Epithelial cell of esophagus (primary cell): ENCODE measurements around the gene SMARCD3.
A peak's percentile ranks its signal among the peaks of the same experiment; 100 is the strongest.

Experiments
- DNase-seq: peaks from one replicate; pipeline ENCODE4 v3.0.0; 2010; ENCODE audit warnings: low read depth
- H3K4me3 ChIP-seq: 2 replicates; pipeline ENCODE4 v1.5.1; 2011; ENCODE audit warnings: mild to moderate bottlenecking, low read length, control low read depth
- TF ChIP-seq, protein P1 (sequence below): IDR thresholded peaks from 2 replicates; pipeline ENCODE4 v1.5.1; 2011; ENCODE audit warnings: low read depth, mild to moderate bottlenecking, low read length, control low read depth, inconsistent platforms; ENCODE audit not compliant: insufficient read depth; ENCODE audit errors: missing control alignments

SMARCD3 gene

GRCh38 chr7:151252961-151253711, 4.6 kb upstream of the SMARCD3 start:
- TF ChIP-seq, protein P1, sequence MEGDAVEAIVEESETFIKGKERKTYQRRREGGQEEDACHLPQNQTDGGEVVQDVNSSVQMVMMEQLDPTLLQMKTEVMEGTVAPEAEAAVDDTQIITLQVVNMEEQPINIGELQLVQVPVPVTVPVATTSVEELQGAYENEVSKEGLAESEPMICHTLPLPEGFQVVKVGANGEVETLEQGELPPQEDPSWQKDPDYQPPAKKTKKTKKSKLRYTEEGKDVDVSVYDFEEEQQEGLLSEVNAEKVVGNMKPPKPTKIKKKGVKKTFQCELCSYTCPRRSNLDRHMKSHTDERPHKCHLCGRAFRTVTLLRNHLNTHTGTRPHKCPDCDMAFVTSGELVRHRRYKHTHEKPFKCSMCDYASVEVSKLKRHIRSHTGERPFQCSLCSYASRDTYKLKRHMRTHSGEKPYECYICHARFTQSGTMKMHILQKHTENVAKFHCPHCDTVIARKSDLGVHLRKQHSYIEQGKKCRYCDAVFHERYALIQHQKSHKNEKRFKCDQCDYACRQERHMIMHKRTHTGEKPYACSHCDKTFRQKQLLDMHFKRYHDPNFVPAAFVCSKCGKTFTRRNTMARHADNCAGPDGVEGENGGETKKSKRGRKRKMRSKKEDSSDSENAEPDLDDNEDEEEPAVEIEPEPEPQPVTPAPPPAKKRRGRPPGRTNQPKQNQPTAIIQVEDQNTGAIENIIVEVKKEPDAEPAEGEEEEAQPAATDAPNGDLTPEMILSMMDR: no peak
- DNase-seq: no peak
- no peak overlapping the region for H3K4me3 ChIP-seq

- DNase-seq: no peak
- peak overlapping the region; percentile 53 for H3K4me3 ChIP-seq
- TF ChIP-seq, protein P1: no peak
These were observed 4.0 kb upstream of the SMARCD3 start for GRCh38 chr7:151252561-151252835.

DNA sequence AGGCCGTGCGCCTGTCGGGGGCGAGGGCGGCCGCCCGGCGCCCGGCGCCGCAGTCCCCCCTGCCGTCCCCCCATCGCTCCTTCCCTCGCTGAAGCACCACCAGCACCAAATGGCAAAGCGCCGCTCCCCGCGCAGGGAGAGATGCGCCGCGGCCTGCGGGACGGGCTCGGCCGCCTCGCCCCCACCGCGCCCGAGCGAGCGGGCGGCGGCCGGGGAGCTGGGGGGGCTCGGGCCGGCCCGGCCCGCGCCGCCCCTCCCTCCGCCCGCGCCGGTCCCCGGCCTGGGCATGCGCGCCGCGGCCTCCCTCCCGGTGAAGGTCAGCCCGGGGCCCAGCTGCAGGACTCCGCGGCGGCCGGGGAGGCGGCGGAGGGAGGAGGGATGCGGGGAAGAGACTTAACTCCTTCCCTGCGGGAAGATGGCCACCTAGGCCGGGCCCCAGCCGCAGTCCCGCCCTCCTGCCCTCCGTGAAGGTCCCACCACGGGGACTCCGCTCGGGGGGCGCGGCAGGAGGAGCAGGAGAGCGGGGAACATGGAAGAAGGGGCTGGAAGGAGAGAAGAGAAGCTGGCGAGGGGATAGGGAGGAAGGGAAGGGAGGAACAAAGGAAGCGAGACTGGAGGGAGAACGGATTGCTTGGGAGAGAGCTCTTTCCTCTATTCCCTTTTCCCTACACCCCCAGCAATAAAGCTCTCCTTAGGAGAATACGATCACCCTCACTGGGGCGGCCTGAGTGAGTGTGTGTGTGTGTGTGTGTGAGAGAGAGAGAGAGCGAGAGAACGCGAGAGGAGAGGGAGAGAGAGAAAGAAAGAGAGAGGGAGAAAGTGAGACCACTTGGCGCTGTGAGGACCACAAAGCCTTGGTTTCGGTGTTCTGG, 3.4 kb upstream of the SMARCD3 start:
- DNase-seq: peak; percentile 62
- H3K4me3 ChIP-seq: peak overlapping the region; percentile 53
- TF ChIP-seq, protein P1: no peak

- no peak for DNase-seq
- TF ChIP-seq, protein P1: no peak
- H3K4me3 ChIP-seq: peak overlapping the region; percentile 7
These were observed 2.8 kb upstream of the SMARCD3 start for GRCh38 chr7:151251328-151251688.

GRCh38 chr7:151250181-151251132, 2.0 kb upstream of the SMARCD3 start:
- TF ChIP-seq, protein P1: no peak
- DNase-seq: no peak
- H3K4me3 ChIP-seq: no peak overlapping the region

DNA sequence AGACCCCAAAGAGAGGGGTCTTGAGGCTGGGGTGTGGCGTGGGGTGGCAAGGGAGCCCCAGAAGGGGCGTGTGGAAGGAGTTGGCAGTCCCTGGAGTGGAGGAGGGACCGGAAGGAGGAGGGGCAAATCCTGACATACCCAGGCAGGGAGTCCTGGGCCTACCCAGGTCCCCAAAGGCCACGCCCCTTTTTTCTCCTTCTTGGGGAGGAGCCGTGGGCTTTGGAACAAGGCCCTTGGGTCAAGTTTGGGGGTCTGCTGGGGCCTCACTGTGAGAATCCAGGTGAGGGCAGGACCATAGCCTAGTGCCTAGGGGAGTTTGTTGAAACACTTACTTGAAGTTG, 1.2 kb upstream of the SMARCD3 start:
- H3K4me3 ChIP-seq: no peak overlapping the region
- DNase-seq: peak; percentile 43
- TF ChIP-seq, protein P1: no peak
